Midbrain (tissue), 1 donor: ENCODE data around the gene GPR183.
A peak's percentile ranks its signal among the peaks of the same experiment; 100 is the strongest.

Source experiments
- DNase-seq: peaks from one replicate; lab custom pipeline; 2025; lab: John Stamatoyannopoulos, UW

The GPR183 gene

GRCh38 chr13:99295488-99296252 is 11.5 kb downstream of the GPR183 start:
- DNase-seq = no peak

GRCh38 chr13:99294958-99295357 is 12.2 kb downstream of the GPR183 start:
- DNase-seq = no peak

- no peak for DNase-seq
Observed at GRCh38 chr13:99294198-99294597, 13.0 kb downstream of the GPR183 start.

- peak; percentile 15 for DNase-seq
Observed at GRCh38 chr13:99293178-99293577, 14.0 kb downstream of the GPR183 start.

- DNase-seq = no peak
Observed at GRCh38 chr13:99290894-99291293, 16.3 kb downstream of the GPR183 start.

GRCh38 chr13:99289674-99290337 is 17.4 kb downstream of the GPR183 start:
- DNase-seq = no peak

GRCh38 chr13:99289271-99289670 is 17.9 kb downstream of the GPR183 start:
- no peak for DNase-seq

GRCh38 chr13:99288089-99288488 is 19.1 kb downstream of the GPR183 start:
- DNase-seq = no peak

- no peak for DNase-seq
Observed at GRCh38 chr13:99287551-99287950, 19.6 kb downstream of the GPR183 start.

- DNase-seq = no peak
Observed at GRCh38 chr13:99285432-99286182, 21.6 kb downstream of the GPR183 start.

GRCh38 chr13:99282264-99283231 is 24.7 kb downstream of the GPR183 start:
- DNase-seq = no peak

GRCh38 chr13:99281811-99282263 is 25.4 kb downstream of the GPR183 start:
- no peak for DNase-seq

GRCh38 chr13:99280166-99280565 is 27.0 kb downstream of the GPR183 start:
- no peak for DNase-seq

- DNase-seq = no peak
Observed at GRCh38 chr13:99279637-99280036, 27.6 kb downstream of the GPR183 start.

GRCh38 chr13:99278843-99279242 is 28.4 kb downstream of the GPR183 start:
- no peak for DNase-seq

GRCh38 chr13:99278200-99278599 is 29.0 kb downstream of the GPR183 start:
- no peak for DNase-seq

GRCh38 chr13:99277629-99278028 is 29.6 kb downstream of the GPR183 start:
- no peak for DNase-seq

GRCh38 chr13:99276706-99277105 is 30.5 kb downstream of the GPR183 start:
- no peak for DNase-seq

- DNase-seq = no peak
Observed at GRCh38 chr13:99275093-99275469, 32.1 kb downstream of the GPR183 start.

GRCh38 chr13:99273128-99273527 is 34.1 kb downstream of the GPR183 start:
- DNase-seq = no peak

- no peak for DNase-seq
Observed at GRCh38 chr13:99272481-99272880, 34.7 kb downstream of the GPR183 start.

GRCh38 chr13:99271249-99271648 is 36.0 kb downstream of the GPR183 start:
- no peak for DNase-seq
